Colonic mucosa (tissue), 4 donors: ENCODE measurements around the gene SDHB. TPM values are rescaled to one million over a fixed set of nuclear protein-coding genes. Genes with fewer than 3 reads are reported as not detected.

Experiments
- DNase-seq: peaks from one replicate; pipeline ENCODE4 v3.0.0-alpha.2; 2020
- H3K27ac ChIP-seq: fragments of 200-600 bp; one replicate; pipeline ENCODE4 v1.8.0; 2021
- H3K27me3 ChIP-seq: fragments of 200-600 bp; one replicate; pipeline ENCODE4 v1.8.0; 2021
- H3K36me3 ChIP-seq: fragments of 200-600 bp; one replicate; pipeline ENCODE4 v1.8.0; 2021
- H3K4me1 ChIP-seq: fragments of 200-600 bp; one replicate; pipeline ENCODE4 v1.8.0; 2021; ENCODE audit warnings: mild to moderate bottlenecking
- H3K4me3 ChIP-seq: fragments of 200-600 bp; one replicate; pipeline ENCODE4 v1.8.0; 2021
- H3K9ac ChIP-seq, 2 donors: one replicate each; pipeline ENCODE4 v1.7.0; 2013; ENCODE audit warnings: control low read depth in 2 of 2, low read depth in 2 of 2, low read length in 2 of 2
- H3K9me3 ChIP-seq: fragments of 200-600 bp; one replicate; pipeline ENCODE4 v1.8.0; 2021
- intact Hi-C: fragments of 100-400 bp; cut with DNase I; formaldehyde crosslinking; loops from one replicate; pipeline ENCODE4 v1.14.1; 2022
- total RNA-seq, 2 donors: library from RNA; stranded (reverse); fragmentation: NEBNext Ultra II Directional in 1 of 2; extraction: Animal tissue kit (Norgen Biotek cat#: 25700) in 1 of 2; gene quantifications; one replicate each; pipeline ENCODE4 v1.2.1, GENCODE V29; 2021
- TF ChIP-seq, protein P1 (sequence below): fragments of 200-600 bp; IDR thresholded peaks from one replicate; pipeline ENCODE4 v1.8.0; 2022; ENCODE audit warnings: antibody characterized with exemption, mild to moderate bottlenecking
- donor health status: healthy.
- donor health status: DM: no; HTN: no; CAD: no.
- donor health status: DM: no; HTN: no; CAD: no.

Gene SDHB
- total RNA-seq, 2 donors from 2014 or later: 208 to 229 TPM

DNA sequence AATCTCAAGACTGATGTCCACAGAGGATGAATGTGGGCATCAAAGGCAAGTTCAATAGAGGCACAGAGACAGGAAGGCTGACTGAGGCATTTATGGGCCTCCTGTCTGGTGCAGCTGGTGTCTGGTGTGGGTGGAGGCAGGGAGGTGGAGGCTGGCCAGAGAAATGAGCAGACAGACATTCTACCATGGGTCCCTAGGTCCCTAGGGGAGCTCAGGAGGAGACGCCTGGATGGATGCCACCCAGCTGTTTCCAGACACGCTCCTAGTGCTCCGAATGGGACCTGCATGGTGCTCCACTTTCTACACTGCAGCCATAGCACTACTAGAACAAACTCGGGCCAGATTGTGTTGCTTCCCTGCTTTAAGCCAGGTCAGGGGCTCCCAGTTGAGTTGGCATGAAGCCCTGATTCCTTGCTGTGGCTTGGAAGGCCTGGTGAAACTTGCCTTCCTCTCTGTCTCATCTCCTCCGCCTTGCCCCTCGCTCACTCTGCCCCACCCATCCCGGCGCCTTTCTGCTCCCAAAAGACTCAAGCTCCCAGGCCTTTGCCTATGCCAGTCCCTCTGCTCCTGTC is 40.1 kb upstream of the SDHB start:
- intact Hi-C loops: no loop called here
- DNase-seq: no peak
- Histone ChIP-seq H3K36me3 (no peaks in the 10 kb centered on the region), H3K4me3 (no peak overlapping the region), H3K4me1 (no peaks in the 10 kb centered on the region), H3K9ac (no peak overlapping the region), H3K27ac (no peak overlapping the region), H3K27me3 (no peaks in the 10 kb centered on the region), H3K9me3 (no peaks in the 10 kb centered on the region)
- TF ChIP-seq, protein P1, sequence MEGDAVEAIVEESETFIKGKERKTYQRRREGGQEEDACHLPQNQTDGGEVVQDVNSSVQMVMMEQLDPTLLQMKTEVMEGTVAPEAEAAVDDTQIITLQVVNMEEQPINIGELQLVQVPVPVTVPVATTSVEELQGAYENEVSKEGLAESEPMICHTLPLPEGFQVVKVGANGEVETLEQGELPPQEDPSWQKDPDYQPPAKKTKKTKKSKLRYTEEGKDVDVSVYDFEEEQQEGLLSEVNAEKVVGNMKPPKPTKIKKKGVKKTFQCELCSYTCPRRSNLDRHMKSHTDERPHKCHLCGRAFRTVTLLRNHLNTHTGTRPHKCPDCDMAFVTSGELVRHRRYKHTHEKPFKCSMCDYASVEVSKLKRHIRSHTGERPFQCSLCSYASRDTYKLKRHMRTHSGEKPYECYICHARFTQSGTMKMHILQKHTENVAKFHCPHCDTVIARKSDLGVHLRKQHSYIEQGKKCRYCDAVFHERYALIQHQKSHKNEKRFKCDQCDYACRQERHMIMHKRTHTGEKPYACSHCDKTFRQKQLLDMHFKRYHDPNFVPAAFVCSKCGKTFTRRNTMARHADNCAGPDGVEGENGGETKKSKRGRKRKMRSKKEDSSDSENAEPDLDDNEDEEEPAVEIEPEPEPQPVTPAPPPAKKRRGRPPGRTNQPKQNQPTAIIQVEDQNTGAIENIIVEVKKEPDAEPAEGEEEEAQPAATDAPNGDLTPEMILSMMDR: no peak

DNA sequence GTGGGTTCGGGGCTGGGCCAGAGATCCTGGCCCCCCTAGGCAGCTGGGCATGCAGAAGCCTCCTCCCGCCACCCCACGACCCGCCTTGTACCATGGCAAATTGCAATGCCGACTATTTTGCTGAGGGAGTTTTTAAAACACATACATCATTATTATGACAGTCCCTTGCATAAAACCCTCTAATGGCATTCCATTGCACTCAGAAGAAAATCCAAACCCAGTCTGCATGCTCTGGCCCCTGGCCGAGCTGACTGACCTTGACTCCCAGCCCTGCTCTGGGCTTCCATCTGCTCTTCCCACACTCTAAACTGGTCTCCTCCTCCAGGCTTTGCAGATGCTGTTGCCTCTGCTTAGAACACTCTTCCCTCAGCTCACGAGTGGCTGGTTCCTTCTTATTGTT is 37.4 kb upstream of the SDHB start:
- Histone ChIP-seq H3K27me3 (no peaks in the 10 kb centered on the region), H3K4me3 (no peak overlapping the region), H3K36me3 (no peaks in the 10 kb centered on the region), H3K9ac (no peak overlapping the region), H3K27ac (no peak overlapping the region), H3K9me3 (no peaks in the 10 kb centered on the region), H3K4me1 (no peaks in the 10 kb centered on the region)
- TF ChIP-seq, protein P1: no peak
- intact Hi-C loops: no loop called here
- DNase-seq: no peak

DNA sequence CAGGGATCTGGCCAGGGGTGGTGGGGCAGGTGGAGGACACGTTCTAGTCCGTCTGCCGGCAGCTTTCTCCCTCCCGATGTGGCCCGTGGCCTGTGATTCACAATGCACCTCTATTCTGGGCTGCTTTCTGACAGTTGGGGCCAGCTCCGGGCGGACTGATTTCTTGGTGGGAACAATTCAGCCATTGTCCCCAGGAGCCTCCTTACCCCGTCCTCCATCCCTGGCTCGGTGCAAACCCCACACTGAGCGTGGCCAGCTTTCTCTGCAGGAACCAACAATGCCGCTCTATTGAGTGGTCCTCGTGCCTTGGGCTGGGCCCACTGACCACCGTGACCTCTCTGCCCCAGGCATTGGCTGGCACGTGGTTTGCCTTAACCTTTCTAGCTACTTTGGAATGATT is 35.7 kb upstream of the SDHB start:
- intact Hi-C loops: no loop called here
- Histone ChIP-seq H3K27ac (no peak overlapping the region), H3K27me3 (no peaks in the 10 kb centered on the region), H3K9me3 (no peaks in the 10 kb centered on the region), H3K4me3 (no peak overlapping the region), H3K9ac (no peak overlapping the region), H3K4me1 (no peaks in the 10 kb centered on the region), H3K36me3 (no peaks in the 10 kb centered on the region)
- TF ChIP-seq, protein P1: no peak
- DNase-seq: no peak

DNA sequence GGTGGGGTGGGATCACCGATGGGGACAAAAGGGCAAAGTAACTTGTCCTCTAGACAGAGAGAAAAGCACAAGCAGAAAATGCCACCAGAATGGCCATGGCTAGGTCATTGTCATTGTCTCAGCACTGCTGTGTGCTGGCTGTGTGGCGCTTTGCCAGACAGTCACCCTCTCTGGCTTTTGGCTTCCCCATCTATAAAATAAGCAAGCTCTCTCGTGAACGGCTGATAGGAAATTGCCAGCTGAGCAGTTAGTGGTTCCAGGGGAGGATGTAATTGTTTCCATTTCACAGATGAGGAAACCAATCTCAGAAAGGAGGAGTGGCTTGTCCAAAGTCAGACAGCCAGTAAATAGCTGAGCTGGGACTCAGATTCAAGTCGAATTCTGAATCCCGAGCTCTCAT is 32.9 kb upstream of the SDHB start:
- Histone ChIP-seq H3K36me3 (no peaks in the 10 kb centered on the region), H3K4me3 (no peak overlapping the region), H3K9me3 (no peaks in the 10 kb centered on the region), H3K9ac (no peak overlapping the region), H3K27ac (no peak overlapping the region), H3K27me3 (no peaks in the 10 kb centered on the region), H3K4me1 (no peaks in the 10 kb centered on the region)
- intact Hi-C loops: no loop called here
- TF ChIP-seq, protein P1: no peak
- no peak for DNase-seq

DNA sequence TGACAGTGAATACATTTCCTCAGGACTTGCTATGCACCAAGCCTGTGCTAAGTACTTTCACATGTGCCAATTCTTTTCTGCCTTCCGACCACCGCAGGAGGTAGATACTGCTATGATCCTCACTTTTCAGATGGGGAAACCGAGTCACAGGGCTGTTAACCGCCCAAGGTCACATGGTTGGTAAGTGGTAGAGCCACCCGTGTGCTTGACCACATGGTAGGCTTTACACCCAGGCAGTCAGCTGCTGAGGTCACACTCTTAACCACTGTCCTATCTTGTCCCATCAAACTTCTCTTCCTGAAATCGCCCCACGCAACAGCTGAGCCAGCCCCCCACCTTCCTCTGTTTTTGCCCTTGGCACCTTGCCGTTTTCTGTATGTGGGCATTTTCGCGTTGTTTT is 31.0 kb upstream of the SDHB start:
- Histone ChIP-seq H3K27ac (no peak overlapping the region), H3K9me3 (no peaks in the 10 kb centered on the region), H3K9ac (no peak overlapping the region), H3K4me1 (no peaks in the 10 kb centered on the region), H3K36me3 (no peaks in the 10 kb centered on the region), H3K27me3 (no peaks in the 10 kb centered on the region), H3K4me3 (no peak overlapping the region)
- intact Hi-C loops: no loop called here
- DNase-seq: no peak
- TF ChIP-seq, protein P1: no peak
